ENCODE data around the gene VN1R5. TPM values are rescaled to one million over a fixed set of nuclear protein-coding genes. Genes with fewer than 3 reads are reported as not detected.

VN1R5 gene
- total and polyA plus RNA-seq, 2 donors from 2014 or later = not detected

DNA sequence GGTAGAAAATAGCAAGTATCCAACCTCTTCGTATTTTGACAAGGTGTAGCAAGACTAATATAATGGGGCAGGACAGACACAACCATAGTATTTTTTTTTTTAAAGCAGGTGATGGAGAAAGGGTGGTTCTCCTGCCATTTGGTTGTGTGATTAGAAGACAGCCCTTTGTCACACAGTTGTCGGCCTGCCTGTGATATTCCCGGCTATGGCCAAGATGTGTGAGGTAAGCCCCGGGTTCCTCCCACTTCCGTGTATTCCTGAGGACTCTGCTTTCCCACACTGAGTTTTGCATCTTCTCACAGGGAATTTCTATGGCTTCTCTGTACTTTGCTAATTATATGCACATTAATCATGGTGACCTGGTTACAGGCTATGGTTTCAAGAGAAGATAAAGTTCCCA, 39.9 kb downstream of the VN1R5 start:
- no peaks in the 10 kb centered on the region for H3K9me3 ChIP-seq (ENCODE audit: control insufficient read depth in 2 of 3, insufficient read depth in 1 of 3, low read length in 3 of 3)
- TF ChIP-seq, protein P1, sequence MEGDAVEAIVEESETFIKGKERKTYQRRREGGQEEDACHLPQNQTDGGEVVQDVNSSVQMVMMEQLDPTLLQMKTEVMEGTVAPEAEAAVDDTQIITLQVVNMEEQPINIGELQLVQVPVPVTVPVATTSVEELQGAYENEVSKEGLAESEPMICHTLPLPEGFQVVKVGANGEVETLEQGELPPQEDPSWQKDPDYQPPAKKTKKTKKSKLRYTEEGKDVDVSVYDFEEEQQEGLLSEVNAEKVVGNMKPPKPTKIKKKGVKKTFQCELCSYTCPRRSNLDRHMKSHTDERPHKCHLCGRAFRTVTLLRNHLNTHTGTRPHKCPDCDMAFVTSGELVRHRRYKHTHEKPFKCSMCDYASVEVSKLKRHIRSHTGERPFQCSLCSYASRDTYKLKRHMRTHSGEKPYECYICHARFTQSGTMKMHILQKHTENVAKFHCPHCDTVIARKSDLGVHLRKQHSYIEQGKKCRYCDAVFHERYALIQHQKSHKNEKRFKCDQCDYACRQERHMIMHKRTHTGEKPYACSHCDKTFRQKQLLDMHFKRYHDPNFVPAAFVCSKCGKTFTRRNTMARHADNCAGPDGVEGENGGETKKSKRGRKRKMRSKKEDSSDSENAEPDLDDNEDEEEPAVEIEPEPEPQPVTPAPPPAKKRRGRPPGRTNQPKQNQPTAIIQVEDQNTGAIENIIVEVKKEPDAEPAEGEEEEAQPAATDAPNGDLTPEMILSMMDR (IDR thresholded peaks at IDR 0.05; ENCODE audit: borderline replicate concordance, extremely low read depth, insufficient read depth) = no peak
- no peak for DNase-seq
- no peaks in the 10 kb centered on the region for H3K27me3 ChIP-seq (ENCODE audit: control insufficient read depth, insufficient read depth, low read length)
- no peak overlapping the region for H3K4me3 ChIP-seq (ENCODE audit: low read length in 3 of 3)
- intact Hi-C loops (cut with DNase I) = no loop called here
- H3K9ac ChIP-seq (ENCODE audit: low read length in 3 of 3) = no peak overlapping the region
- H3K4me1 ChIP-seq (ENCODE audit: control insufficient read depth in 2 of 3, insufficient read depth in 2 of 3, low read depth in 1 of 3, low read length in 3 of 3) = no peaks in the 10 kb centered on the region
- H3K27ac ChIP-seq (ENCODE audit: low read depth in 2 of 2, low read length in 2 of 2) = no peak overlapping the region
- H3K36me3 ChIP-seq (ENCODE audit: control insufficient read depth in 2 of 3, insufficient read depth in 3 of 3, low read length in 3 of 3) = peaks cover 0 to 5% (median 2%) of the 10 kb centered on the region in 3 donors
- no peak for FAIRE-seq

DNA sequence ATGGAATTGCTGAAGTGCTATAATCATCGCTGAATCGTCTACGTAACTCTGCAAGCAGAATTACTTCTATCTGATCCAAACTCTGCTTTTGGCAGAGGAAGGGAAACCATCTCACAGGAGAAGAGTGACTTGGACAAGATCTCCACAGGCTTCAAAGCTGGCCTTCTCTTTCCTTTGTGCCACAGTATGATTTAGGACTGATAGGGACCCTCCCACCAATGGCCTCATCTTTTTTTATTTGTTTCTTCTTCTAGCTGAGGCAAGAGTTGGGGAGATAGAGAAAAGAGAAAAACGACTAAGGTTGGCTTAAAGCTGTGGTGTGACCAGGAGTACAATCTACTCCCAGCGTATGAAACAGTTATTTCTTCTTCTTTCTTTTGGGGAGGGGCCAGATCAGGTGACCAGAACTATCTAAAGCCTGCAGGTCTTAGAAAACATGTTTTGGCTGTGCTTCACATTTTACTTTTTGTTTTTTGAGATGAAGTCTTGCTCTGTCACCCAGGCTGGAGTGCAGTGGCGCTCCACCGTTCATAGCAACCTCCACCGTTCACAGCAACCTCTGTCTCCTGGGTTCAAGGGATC, 40.8 kb downstream of the VN1R5 start:
- no peak overlapping the region for H3K27ac ChIP-seq (ENCODE audit: low read depth in 2 of 2, low read length in 2 of 2)
- no peak for DNase-seq
- TF ChIP-seq, protein P1 (IDR thresholded peaks at IDR 0.05; ENCODE audit: borderline replicate concordance, extremely low read depth, insufficient read depth) = no peak
- no peak overlapping the region for H3K4me3 ChIP-seq (ENCODE audit: low read length in 3 of 3)
- no peaks in the 10 kb centered on the region for H3K9me3 ChIP-seq (ENCODE audit: control insufficient read depth in 2 of 3, insufficient read depth in 1 of 3, low read length in 3 of 3)
- H3K9ac ChIP-seq (ENCODE audit: low read length in 3 of 3) = no peak overlapping the region
- H3K4me1 ChIP-seq (ENCODE audit: control insufficient read depth in 2 of 3, insufficient read depth in 2 of 3, low read depth in 1 of 3, low read length in 3 of 3) = no peaks in the 10 kb centered on the region
- peaks cover 0 to 5% (median 2%) of the 10 kb centered on the region in 3 donors for H3K36me3 ChIP-seq (ENCODE audit: control insufficient read depth in 2 of 3, insufficient read depth in 3 of 3, low read length in 3 of 3)
- no peaks in the 10 kb centered on the region for H3K27me3 ChIP-seq (ENCODE audit: control insufficient read depth, insufficient read depth, low read length)
- no peak for FAIRE-seq
- intact Hi-C loops (cut with DNase I) = no loop called here

DNA sequence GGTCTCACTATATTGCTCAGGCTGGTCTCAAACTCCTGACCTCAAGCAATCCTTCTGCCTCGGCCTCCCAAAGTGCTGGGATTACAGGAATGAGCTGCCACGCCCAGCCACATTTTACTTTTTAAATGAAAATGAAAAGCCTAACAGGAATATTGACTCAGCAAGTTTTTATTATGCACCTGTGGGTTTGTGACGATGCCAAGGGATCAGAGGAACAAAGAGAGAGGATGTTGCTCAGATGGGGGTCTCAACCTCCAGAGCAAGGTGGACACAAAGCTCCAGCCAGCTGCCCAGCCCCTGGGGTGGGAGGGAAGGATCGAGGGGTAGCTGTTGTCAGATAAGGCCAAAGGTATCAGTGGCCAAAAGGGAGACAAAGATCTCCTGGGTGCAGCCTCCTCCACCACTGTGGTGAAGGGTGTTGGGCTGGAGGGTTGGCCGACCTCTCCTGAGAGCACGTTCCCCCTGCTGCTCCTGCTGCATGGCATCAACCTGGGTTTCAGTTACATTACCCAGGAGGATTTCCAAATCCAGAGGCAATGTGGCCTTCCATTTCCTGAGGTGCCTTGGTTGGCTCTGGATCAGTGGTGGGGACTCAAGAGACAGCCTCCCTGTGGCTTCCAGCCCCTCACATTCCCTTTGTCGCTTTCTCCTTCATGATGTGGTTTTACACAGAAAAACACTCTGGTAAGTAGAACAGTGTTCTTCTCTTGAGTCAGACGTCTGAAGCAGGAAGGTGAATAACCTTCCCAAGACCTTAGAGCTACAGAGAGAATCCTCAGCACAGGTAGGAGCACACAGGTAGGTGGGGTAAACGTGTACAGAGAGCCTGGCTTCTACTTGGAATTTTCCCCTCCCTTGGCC, 41.6 kb downstream of the VN1R5 start:
- Histone ChIP-seq H3K4me1 (ENCODE audit: control insufficient read depth in 2 of 3, insufficient read depth in 2 of 3, low read depth in 1 of 3, low read length in 3 of 3) (no peaks in the 10 kb centered on the region), H3K27ac (ENCODE audit: low read depth in 2 of 2, low read length in 2 of 2) (no peak overlapping the region), H3K4me3 (ENCODE audit: low read length in 3 of 3) (no peak overlapping the region), H3K27me3 (ENCODE audit: control insufficient read depth, insufficient read depth, low read length) (no peaks in the 10 kb centered on the region), H3K9me3 (ENCODE audit: control insufficient read depth in 2 of 3, insufficient read depth in 1 of 3, low read length in 3 of 3) (no peaks in the 10 kb centered on the region), H3K36me3 (ENCODE audit: control insufficient read depth in 2 of 3, insufficient read depth in 3 of 3, low read length in 3 of 3) (peaks cover under 1 to 5% (median 2%) of the 10 kb centered on the region in 3 donors), H3K9ac (ENCODE audit: low read length in 3 of 3) (no peak overlapping the region)
- intact Hi-C loops (cut with DNase I) = no loop called here
- TF ChIP-seq, protein P1 (IDR thresholded peaks at IDR 0.05; ENCODE audit: borderline replicate concordance, extremely low read depth, insufficient read depth) = no peak
- no peak for DNase-seq
- FAIRE-seq = no peak

Measured in kidney (tissue), 14 donors.